MM.1S (cell line): ENCODE data around the gene TMED6.
A peak's percentile ranks its signal among the peaks of the same experiment; 100 is the strongest.

Experiments used
- DNase-seq: peaks from one replicate; pipeline ENCODE4 v3.0.0-alpha.2; 2015
- H2AFZ ChIP-seq: fragments of 300-600 bp; sonication (generic); 2 replicates; pipeline ENCODE4 v1.6.0; 2016; ENCODE audit warnings: antibody characterized with exemption, low read length
- H3F3A ChIP-seq: fragments of 300-600 bp; sonication (generic); 2 replicates; pipeline ENCODE4 v1.6.1; 2016; ENCODE audit warnings: mild to moderate bottlenecking, antibody characterized with exemption, low read length, moderate library complexity, mixed read lengths; ENCODE audit not compliant: insufficient read depth
- H3K27ac ChIP-seq: fragments of 300-600 bp; sonication (generic); 2 replicates; pipeline ENCODE4 v1.5.1; 2016; ENCODE audit warnings: mild to moderate bottlenecking, low read length
- H3K27me3 ChIP-seq: fragments of 300-600 bp; sonication (generic); replicated peaks from 2 replicates; pipeline ENCODE4 v1.6.0; 2016; ENCODE audit warnings: low read length; ENCODE audit not compliant: insufficient read depth
- H3K36me3 ChIP-seq: fragments of 300-600 bp; sonication (generic); replicated peaks from 2 replicates; pipeline ENCODE4 v1.6.1; 2016; ENCODE audit warnings: mild to moderate bottlenecking, low read length, mixed read lengths; ENCODE audit not compliant: insufficient read depth
- H3K4me1 ChIP-seq: fragments of 300-600 bp; sonication (generic); 2 replicates; pipeline ENCODE4 v1.6.1; 2016; ENCODE audit warnings: low read length, mixed read lengths
- H3K4me2 ChIP-seq: fragments of 300-600 bp; sonication (generic); 2 replicates; pipeline ENCODE4 v1.6.0; 2016; ENCODE audit warnings: low read depth, low read length
- H3K4me3 ChIP-seq: fragments of 300-600 bp; sonication (generic); 2 replicates; pipeline ENCODE4 v1.5.1; 2016; ENCODE audit warnings: low read length, mixed read lengths
- H3K79me2 ChIP-seq: fragments of 300-600 bp; sonication (generic); 2 replicates; pipeline ENCODE4 v1.6.1; 2016; ENCODE audit warnings: mixed run types, low read length, mixed read lengths
- H3K9ac ChIP-seq: fragments of 300-600 bp; sonication (generic); 2 replicates; pipeline ENCODE4 v1.6.1; 2016; ENCODE audit warnings: low read length, mixed read lengths
- H3K9me2 ChIP-seq: fragments of 300-600 bp; sonication (generic); replicated peaks from 2 replicates; pipeline ENCODE4 v1.6.1; 2016; ENCODE audit warnings: mild to moderate bottlenecking, low read length, mixed read lengths; ENCODE audit not compliant: insufficient read depth
- H3K9me3 ChIP-seq: fragments of 300-600 bp; sonication (generic); replicated peaks from 2 replicates; pipeline ENCODE4 v1.6.1; 2016; ENCODE audit warnings: mild to moderate bottlenecking, low read length, mixed read lengths; ENCODE audit not compliant: insufficient read depth
- H4K20me1 ChIP-seq: fragments of 300-600 bp; sonication (generic); 2 replicates; pipeline ENCODE4 v1.6.1; 2016; ENCODE audit warnings: mild to moderate bottlenecking, low read length, moderate library complexity, mixed read lengths; ENCODE audit not compliant: insufficient read depth
- CTCF ChIP-seq: fragments of 300-600 bp; sonication (generic); IDR thresholded peaks from 2 replicates; pipeline ENCODE4 v1.5.1; 2016; ENCODE audit warnings: antibody characterized with exemption, low read length, mixed read lengths
- EZH2 ChIP-seq: fragments of 300-600 bp; sonication (generic); optimal IDR thresholded peaks from 2 replicates; pipeline ENCODE3; 2017; ENCODE audit warnings: low read depth, mild to moderate bottlenecking, antibody characterized with exemption, low read length, mixed read lengths
- EZH2phosphoT487 ChIP-seq: fragments of 300-600 bp; sonication (generic); IDR thresholded peaks from 2 replicates; pipeline ENCODE4 v1.6.1; 2018; ENCODE audit warnings: antibody characterized with exemption, low read length

The TMED6 gene

GRCh38 chr16:69386596-69386995 lies 35.0 kb upstream of the TMED6 start:
- H3K9me2 ChIP-seq, result no peaks in the 10 kb centered on the region
- H3K27ac ChIP-seq, result no peak overlapping the region
- H3K4me3 ChIP-seq, result no peak overlapping the region
- H3K9me3 ChIP-seq, result no peaks in the 10 kb centered on the region
- peak overlapping the region; percentile 70; the same call in 1 of the 2 replicates for H2AFZ ChIP-seq
- H3K9ac ChIP-seq, result no peak overlapping the region
- H3K27me3 ChIP-seq, result no peaks in the 10 kb centered on the region
- H3K36me3 ChIP-seq, result peaks cover 5% of the 10 kb centered on the region; the same call in 1 of the 2 replicates
- peak overlapping the region; percentile 51; the same call in 1 of the 2 replicates for H3K4me2 ChIP-seq
- peaks cover 39% of the 10 kb centered on the region for H3K79me2 ChIP-seq
- TF ChIP-seq EZH2phosphoT487 (no peak), EZH2 (no peak), CTCF (no peak)
- DNase-seq, result no peak
- 0 out of 2 replicates have a peak, but pooled peaks cover 3% of the 10 kb centered on the region for H3K4me1 ChIP-seq
- H3F3A ChIP-seq, result no peaks in the 10 kb centered on the region
- no peaks in the 10 kb centered on the region for H4K20me1 ChIP-seq

GRCh38 chr16:69384974-69385373 lies 33.4 kb upstream of the TMED6 start:
- H2AFZ ChIP-seq, result peak overlapping the region; percentile 28
- peak overlapping the region; percentile 78 for H3K4me3 ChIP-seq
- H3K4me2 ChIP-seq, result peak overlapping the region; percentile 65
- H3K27me3 ChIP-seq, result no peaks in the 10 kb centered on the region
- peak overlapping the region; percentile 34; the same call in 1 of the 2 replicates for H3K27ac ChIP-seq
- H3K9ac ChIP-seq, result peak overlapping the region; percentile 83
- H4K20me1 ChIP-seq, result no peaks in the 10 kb centered on the region
- H3K4me1 ChIP-seq, result 0 out of 2 replicates have a peak, but pooled peaks cover 3% of the 10 kb centered on the region
- DNase-seq, result no peak
- no peaks in the 10 kb centered on the region for H3K9me2 ChIP-seq
- H3K9me3 ChIP-seq, result no peaks in the 10 kb centered on the region
- H3K36me3 ChIP-seq, result peaks cover 5% of the 10 kb centered on the region; the same call in 1 of the 2 replicates
- H3F3A ChIP-seq, result no peaks in the 10 kb centered on the region
- peaks cover 45% of the 10 kb centered on the region for H3K79me2 ChIP-seq
- TF ChIP-seq EZH2, result no peak

- no peaks in the 10 kb centered on the region for H3K27me3 ChIP-seq
- no peak overlapping the region for H3K4me2 ChIP-seq
- H3K9me3 ChIP-seq, result no peaks in the 10 kb centered on the region
- no peak for DNase-seq
- H3K4me3 ChIP-seq, result no peak overlapping the region
- no peaks in the 10 kb centered on the region for H3F3A ChIP-seq
- H3K9ac ChIP-seq, result no peak overlapping the region
- H3K9me2 ChIP-seq, result no peaks in the 10 kb centered on the region
- H2AFZ ChIP-seq, result no peak overlapping the region
- H3K79me2 ChIP-seq, result peaks cover 45% of the 10 kb centered on the region
- H3K4me1 ChIP-seq, result 0 out of 2 replicates have a peak, but pooled peaks cover 3% of the 10 kb centered on the region
- H3K27ac ChIP-seq, result no peak overlapping the region
- H3K36me3 ChIP-seq, result peaks cover 9% of the 10 kb centered on the region; the same call in 1 of the 2 replicates
- no peaks in the 10 kb centered on the region; the same call in 1 of the 2 replicates for H4K20me1 ChIP-seq
- TF ChIP-seq EZH2phosphoT487, result no peak
- TF ChIP-seq CTCF, result no peak
- no peak for TF ChIP-seq EZH2
Observed at GRCh38 chr16:69382421-69382820, 30.8 kb upstream of the TMED6 start.

GRCh38 chr16:69381231-69381630 lies 29.6 kb upstream of the TMED6 start:
- Histone ChIP-seq H3K4me1 (0 out of 2 replicates have a peak, but pooled peaks cover 3% of the 10 kb centered on the region), H3K9ac (no peak overlapping the region), H3K27ac (no peak overlapping the region), H3K9me2 (no peaks in the 10 kb centered on the region), H3F3A (no peaks in the 10 kb centered on the region), H3K36me3 (peaks cover 9% of the 10 kb centered on the region; the same call in 1 of the 2 replicates), H3K9me3 (no peaks in the 10 kb centered on the region), H2AFZ (no peak overlapping the region), H3K4me2 (no peak overlapping the region), H4K20me1 (no peaks in the 10 kb centered on the region; the same call in 1 of the 2 replicates), H3K27me3 (no peaks in the 10 kb centered on the region), H3K4me3 (no peak overlapping the region), H3K79me2 (peaks cover 45% of the 10 kb centered on the region)
- DNase-seq, result no peak
- TF ChIP-seq CTCF (no peak), EZH2phosphoT487 (no peak), EZH2 (no peak)
